Measurements from ENCODE around the gene ADAM22. TPM values are rescaled to one million over a fixed set of nuclear protein-coding genes. Genes with fewer than 3 reads are reported as not detected.

ADAM22 gene
- total RNA-seq, 1 experiment from 2014 or later: 10.1 TPM

DNA sequence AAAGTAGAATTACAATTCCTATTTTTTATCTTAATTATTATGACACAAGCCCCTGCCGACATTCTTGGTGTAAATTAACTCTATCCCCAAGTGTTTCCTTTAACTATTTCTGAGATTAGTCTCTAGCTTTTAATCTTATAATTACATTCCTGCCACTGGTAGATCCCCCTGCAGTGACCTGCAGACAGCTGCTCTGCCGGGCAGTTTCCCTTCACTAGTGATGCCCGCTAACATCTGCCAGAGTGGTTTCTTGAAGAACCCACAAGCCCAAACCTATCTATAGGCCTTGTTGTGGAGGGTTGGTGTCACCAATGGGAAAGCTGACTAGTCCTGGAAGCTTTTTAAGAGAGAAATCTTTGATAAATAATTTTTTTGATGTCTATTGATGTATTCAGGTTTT lies 50.0 kb downstream of the ADAM22 start:
- no peak overlapping the region for H3K4me3 ChIP-seq (ENCODE audit: low read depth, low read length)
- H3K27me3 ChIP-seq (replicated peaks; ENCODE audit: control insufficient read depth, insufficient read depth, low read length): no peaks in the 10 kb centered on the region
- no peaks in the 10 kb centered on the region for H3K9me3 ChIP-seq
- BruUV-seq (replicated peaks): no TSS peak
- no peaks in the 10 kb centered on the region for H3K4me1 Mint-ChIP-seq (ENCODE audit: low read depth, unreplicated experiment)
- H3K27ac Mint-ChIP-seq (ENCODE audit: unreplicated experiment): no peak overlapping the region
- H3K36me3 ChIP-seq (ENCODE audit: control insufficient read depth, insufficient read depth, low read length): no peaks in the 10 kb centered on the region
- H3K27me3 Mint-ChIP-seq (ENCODE audit: insufficient read depth, unreplicated experiment): no peaks in the 10 kb centered on the region
- TF ChIP-seq, protein P1, sequence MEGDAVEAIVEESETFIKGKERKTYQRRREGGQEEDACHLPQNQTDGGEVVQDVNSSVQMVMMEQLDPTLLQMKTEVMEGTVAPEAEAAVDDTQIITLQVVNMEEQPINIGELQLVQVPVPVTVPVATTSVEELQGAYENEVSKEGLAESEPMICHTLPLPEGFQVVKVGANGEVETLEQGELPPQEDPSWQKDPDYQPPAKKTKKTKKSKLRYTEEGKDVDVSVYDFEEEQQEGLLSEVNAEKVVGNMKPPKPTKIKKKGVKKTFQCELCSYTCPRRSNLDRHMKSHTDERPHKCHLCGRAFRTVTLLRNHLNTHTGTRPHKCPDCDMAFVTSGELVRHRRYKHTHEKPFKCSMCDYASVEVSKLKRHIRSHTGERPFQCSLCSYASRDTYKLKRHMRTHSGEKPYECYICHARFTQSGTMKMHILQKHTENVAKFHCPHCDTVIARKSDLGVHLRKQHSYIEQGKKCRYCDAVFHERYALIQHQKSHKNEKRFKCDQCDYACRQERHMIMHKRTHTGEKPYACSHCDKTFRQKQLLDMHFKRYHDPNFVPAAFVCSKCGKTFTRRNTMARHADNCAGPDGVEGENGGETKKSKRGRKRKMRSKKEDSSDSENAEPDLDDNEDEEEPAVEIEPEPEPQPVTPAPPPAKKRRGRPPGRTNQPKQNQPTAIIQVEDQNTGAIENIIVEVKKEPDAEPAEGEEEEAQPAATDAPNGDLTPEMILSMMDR (IDR thresholded peaks at IDR 0.05; ENCODE audit: insufficient read depth in 1 of 2, low read depth in 1 of 2, low read length in 1 of 2, severe bottlenecking in 1 of 2, unreplicated experiment in 1 of 2): no peak
- ChIA-PET CTCF (no interaction called here), POLR2A (no interaction called here)
- no peaks in the 10 kb centered on the region for H3K4me1 ChIP-seq
- H3K36me3 Mint-ChIP-seq (ENCODE audit: insufficient read depth, unreplicated experiment): no peaks in the 10 kb centered on the region
- H3K9me3 Mint-ChIP-seq (ENCODE audit: unreplicated experiment): no peaks in the 10 kb centered on the region
- no peak overlapping the region for H3K4me3 Mint-ChIP-seq (ENCODE audit: unreplicated experiment)
- intact Hi-C loops (cut with micrococcal nuclease; ENCODE audit: unreplicated experiment): no loop called here
- no peak for DNase-seq

- intact Hi-C loops (cut with micrococcal nuclease; ENCODE audit: unreplicated experiment): no loop called here
- no peak for DNase-seq
- H3K36me3 ChIP-seq (ENCODE audit: control insufficient read depth, insufficient read depth, low read length): no peaks in the 10 kb centered on the region
- H3K27ac Mint-ChIP-seq (ENCODE audit: unreplicated experiment): no peak overlapping the region
- no peak overlapping the region for H3K4me3 Mint-ChIP-seq (ENCODE audit: unreplicated experiment)
- no peaks in the 10 kb centered on the region for H3K9me3 ChIP-seq
- no peaks in the 10 kb centered on the region for H3K4me1 Mint-ChIP-seq (ENCODE audit: low read depth, unreplicated experiment)
- no peak overlapping the region for H3K4me3 ChIP-seq (ENCODE audit: low read depth, low read length)
- TF ChIP-seq, protein P1 (IDR thresholded peaks at IDR 0.05; ENCODE audit: insufficient read depth in 1 of 2, low read depth in 1 of 2, low read length in 1 of 2, severe bottlenecking in 1 of 2, unreplicated experiment in 1 of 2): no peak
- H3K27me3 Mint-ChIP-seq (ENCODE audit: insufficient read depth, unreplicated experiment): no peaks in the 10 kb centered on the region
- H3K9me3 Mint-ChIP-seq (ENCODE audit: unreplicated experiment): no peaks in the 10 kb centered on the region
- POLR2A ChIA-PET: no interaction called here
- no peaks in the 10 kb centered on the region for H3K4me1 ChIP-seq
- CTCF ChIA-PET: no interaction called here
- no peaks in the 10 kb centered on the region for H3K36me3 Mint-ChIP-seq (ENCODE audit: insufficient read depth, unreplicated experiment)
- no TSS peak for BruUV-seq (replicated peaks)
- no peaks in the 10 kb centered on the region for H3K27me3 ChIP-seq (replicated peaks; ENCODE audit: control insufficient read depth, insufficient read depth, low read length)
These were observed 59.2 kb downstream of the ADAM22 start for GRCh38 chr7:87993269-87993668.

DNA sequence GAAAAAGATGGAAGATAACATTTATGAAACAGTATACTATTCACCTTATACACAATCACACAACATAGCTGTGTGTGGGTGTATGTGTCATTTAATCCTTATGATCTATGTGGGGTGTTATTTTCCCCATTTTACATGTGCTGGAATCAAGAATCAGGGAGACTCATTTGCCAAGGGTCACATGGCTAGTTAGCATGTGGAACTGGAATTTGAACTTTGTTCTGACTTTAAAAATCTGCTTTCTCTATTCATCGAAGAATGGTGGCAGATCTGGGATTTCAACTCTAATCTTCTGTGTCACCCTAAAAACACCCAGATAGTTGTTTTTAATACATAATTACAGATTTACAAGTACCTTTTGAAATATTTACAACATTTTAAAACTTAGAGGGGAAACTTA lies 65.2 kb downstream of the ADAM22 start:
- H3K9me3 ChIP-seq: no peaks in the 10 kb centered on the region
- no peak overlapping the region for H3K4me3 ChIP-seq (ENCODE audit: low read depth, low read length)
- H3K4me1 ChIP-seq: no peaks in the 10 kb centered on the region
- BruUV-seq (replicated peaks): no TSS peak
- intact Hi-C loops (cut with micrococcal nuclease; ENCODE audit: unreplicated experiment): no loop called here
- DNase-seq: no peak
- no peaks in the 10 kb centered on the region for H3K9me3 Mint-ChIP-seq (ENCODE audit: unreplicated experiment)
- no peak overlapping the region for H3K27ac Mint-ChIP-seq (ENCODE audit: unreplicated experiment)
- H3K27me3 Mint-ChIP-seq (ENCODE audit: insufficient read depth, unreplicated experiment): no peaks in the 10 kb centered on the region
- no peaks in the 10 kb centered on the region for H3K4me1 Mint-ChIP-seq (ENCODE audit: low read depth, unreplicated experiment)
- TF ChIP-seq, protein P1 (IDR thresholded peaks at IDR 0.05; ENCODE audit: insufficient read depth in 1 of 2, low read depth in 1 of 2, low read length in 1 of 2, severe bottlenecking in 1 of 2, unreplicated experiment in 1 of 2): no peak
- no peaks in the 10 kb centered on the region for H3K36me3 Mint-ChIP-seq (ENCODE audit: insufficient read depth, unreplicated experiment)
- no peak overlapping the region for H3K4me3 Mint-ChIP-seq (ENCODE audit: unreplicated experiment)
- CTCF ChIA-PET: no interaction called here
- no peaks in the 10 kb centered on the region for H3K36me3 ChIP-seq (ENCODE audit: control insufficient read depth, insufficient read depth, low read length)
- POLR2A ChIA-PET: no interaction called here
- H3K27me3 ChIP-seq (replicated peaks; ENCODE audit: control insufficient read depth, insufficient read depth, low read length): no peaks in the 10 kb centered on the region

Data from Caco-2 (cell line).